NCI-H748 (cell line): ENCODE data around the gene HDDC3.

Experiments
- DNase-seq: peaks from one replicate; lab custom pipeline; 2025; ENCODE audit not compliant: unreplicated experiment; lab: John Stamatoyannopoulos, UW

HDDC3 gene, protein sequence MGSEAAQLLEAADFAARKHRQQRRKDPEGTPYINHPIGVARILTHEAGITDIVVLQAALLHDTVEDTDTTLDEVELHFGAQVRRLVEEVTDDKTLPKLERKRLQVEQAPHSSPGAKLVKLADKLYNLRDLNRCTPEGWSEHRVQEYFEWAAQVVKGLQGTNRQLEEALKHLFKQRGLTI

DNA sequence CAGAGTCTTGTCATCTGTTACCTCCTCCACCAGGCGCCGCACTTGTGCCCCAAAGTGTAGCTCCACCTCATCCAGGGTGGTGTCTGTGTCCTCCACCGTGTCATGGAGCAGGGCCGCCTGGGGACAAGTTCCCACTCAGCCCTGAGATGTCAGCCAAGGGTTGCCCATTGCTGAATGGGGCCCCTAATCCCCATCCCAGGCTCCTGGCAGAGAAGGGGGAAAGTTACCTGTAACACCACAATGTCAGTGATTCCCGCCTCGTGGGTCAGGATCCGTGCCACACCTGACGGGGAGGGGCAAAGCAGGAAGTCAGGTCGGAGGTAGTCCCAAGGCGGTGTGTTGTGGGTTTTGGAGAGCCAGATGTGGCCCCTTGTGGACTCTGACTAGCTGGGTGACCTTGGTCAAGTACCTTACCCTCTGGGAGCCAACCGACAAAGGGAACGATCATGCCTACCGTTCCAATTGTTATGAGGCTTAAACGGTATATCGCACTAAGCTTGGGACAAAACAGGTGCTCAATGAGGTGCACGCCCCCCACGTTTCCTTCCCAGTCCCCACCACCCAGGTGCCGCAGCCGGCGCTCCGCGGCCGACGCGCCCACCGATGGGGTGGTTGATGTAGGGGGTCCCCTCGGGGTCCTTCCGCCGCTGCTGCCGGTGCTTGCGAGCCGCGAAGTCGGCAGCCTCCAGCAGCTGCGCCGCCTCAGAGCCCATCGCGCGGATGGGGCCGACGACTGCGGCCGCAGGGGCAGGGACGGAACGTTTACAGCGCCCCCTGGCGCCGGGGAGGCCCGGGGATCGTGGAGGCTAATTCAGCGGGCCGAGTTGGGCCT is at the start of gene HDDC3:
TSS of gene HDDC3 (minus strand) at position 722 of the 832 bp plus-strand sequence. CDS start at position 713, 9 bp downstream.
- DNase-seq: peak; percentile 87

DNA sequence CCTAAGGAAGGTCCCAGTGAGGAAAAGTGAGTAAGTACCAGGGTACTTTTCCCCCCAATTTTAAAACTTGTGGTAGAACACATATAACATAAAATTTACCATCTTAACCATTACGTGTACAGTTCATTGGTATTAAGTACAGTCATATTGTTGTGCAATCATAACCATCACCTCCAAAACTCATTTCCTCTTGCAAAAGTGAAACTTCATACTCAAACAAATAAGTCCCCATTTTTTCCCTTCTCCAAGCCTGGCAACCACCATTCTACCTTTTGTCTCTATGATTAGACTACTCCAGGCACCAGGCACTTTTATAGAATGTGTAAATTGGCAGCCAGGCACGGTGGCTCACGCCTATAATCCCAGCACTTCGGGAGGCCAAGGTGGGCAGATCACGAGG is 49.8 kb upstream of the HDDC3 start:
- no peak for DNase-seq

DNA sequence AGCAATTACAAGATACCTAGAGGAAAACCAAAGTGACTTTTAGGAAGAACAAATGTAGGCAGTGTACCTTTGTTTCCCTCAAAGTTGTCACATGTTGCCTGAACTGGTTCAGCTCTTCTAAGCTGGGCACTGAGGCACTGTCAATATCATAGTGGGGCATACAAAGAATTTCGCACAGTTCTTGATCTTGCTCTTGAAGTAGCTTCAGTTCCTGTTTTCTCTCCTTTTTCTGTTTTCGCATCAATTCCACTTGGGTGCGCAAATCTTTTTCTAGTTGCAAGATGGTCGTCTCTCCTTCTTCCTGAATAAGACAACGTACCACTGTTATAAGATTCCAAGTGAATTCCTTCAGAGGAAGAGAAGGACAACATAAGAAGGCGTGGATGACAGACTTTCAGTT is 49.3 kb upstream of the HDDC3 start:
- no peak for DNase-seq

DNA sequence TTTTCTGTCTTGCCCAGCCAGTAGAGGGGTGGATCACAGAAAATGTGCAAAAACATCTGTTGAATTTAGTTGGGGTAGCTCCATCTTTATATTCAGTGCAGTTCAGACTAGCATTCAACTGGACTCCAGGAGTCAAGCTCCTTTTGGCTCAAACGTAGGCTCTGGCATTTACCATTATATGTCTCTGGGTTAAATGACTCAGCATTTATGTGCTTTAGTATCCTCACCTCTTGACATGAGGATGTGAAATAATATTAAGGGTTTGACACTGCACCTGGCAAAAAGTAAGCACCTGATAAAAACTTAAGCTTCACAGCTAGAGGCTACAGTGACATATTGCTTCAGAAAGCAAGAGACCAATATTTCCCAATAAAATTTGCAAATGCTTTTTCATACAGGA is 47.2 kb upstream of the HDDC3 start:
- DNase-seq: no peak

DNA sequence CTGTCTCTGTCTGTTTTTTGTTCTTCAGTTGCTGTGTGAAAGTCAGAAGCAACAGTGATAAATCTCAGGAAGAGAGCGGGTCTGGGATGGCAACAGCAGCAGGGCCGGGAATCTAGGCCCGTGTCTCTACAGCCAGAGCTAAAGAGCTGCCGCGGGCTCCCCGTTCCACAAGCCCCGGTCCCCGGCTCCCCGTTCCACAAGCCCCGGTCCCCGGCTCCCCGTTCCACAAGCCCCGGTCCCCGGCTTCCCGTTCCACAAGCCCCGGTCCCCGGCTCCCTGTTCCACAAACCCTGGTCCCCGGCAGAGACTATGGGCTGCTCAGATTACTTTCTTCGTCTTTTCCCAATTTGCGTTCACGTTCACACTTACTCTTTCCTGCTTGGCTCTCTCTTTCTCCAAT is 41.9 kb upstream of the HDDC3 start:
- no peak for DNase-seq

DNA sequence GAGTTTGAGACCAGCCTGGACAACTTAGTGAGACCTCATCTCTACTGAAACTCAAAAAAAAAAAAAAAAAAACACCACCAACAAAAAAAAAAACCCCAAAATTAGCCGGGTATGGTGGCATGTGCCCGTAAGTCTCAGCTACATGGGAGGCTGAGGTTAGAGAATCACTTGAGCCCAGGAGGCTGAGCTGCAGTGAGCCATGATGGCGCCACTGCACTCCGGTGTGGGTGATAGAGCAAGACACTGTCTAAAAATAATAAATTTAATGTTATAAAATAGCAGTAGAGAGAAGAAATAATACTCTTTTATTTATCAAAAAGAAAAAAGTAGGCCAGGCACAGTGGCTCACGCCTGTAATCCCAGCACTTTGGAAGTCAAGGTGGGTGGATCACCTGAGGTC is 39.8 kb upstream of the HDDC3 start:
- no peak for DNase-seq

DNA sequence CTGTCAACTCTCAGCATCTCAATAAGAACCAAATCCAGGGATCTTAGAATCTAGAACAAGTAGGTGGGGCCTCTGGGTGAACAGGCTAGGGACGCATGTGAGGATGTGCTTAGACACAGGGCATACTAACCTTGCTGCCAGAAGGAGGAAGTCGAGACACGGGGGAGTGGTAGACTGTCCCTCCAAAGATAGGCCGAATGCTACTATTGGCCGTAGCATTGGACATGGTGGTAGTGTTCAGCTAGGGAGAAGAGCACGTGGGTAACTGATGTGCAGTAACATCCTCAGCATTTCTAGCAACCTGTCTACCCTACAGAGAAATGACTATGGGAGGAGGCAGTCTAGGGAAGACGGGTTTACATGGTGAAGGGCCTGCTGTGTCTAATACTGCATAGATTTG is 37.9 kb upstream of the HDDC3 start:
- no peak for DNase-seq

DNA sequence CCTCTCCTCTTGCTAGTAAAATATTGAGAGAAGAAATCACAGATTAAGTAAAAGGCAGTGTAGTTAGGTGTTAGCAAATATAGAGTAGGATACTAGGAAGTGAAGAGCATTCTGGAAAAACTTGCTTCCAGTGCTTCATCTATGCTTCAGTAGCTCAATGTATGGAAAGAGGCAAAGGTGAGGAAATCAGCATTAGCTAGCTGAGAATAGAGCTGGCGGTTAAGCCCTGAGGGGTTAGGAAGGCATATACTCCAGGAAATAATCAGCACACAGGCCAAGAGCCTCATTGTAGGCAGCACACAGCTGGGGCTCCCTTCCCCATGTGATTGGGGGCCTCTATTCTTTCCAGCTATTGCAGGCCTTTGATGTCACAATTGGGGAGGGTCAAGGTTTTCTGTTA is 36.1 kb upstream of the HDDC3 start:
- no peak for DNase-seq

DNA sequence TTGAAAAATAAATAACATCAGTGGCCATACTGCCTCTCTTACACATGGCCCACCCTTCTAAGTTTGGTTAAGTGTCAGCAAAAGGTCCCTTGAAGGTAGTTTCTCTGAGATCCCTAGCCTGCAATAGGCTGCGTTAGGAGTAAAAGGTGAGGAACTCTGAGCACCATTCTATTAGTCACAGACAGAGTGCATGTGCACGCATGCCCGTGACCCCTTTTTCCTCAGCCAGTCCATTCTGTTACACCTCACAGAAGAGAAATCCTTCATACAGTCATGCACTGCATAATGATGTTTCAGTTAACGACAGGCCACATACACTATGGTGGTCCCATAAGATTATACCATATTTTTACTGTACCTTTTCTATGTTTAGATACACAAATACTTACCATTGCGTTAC is 34.9 kb upstream of the HDDC3 start:
- no peak for DNase-seq

DNA sequence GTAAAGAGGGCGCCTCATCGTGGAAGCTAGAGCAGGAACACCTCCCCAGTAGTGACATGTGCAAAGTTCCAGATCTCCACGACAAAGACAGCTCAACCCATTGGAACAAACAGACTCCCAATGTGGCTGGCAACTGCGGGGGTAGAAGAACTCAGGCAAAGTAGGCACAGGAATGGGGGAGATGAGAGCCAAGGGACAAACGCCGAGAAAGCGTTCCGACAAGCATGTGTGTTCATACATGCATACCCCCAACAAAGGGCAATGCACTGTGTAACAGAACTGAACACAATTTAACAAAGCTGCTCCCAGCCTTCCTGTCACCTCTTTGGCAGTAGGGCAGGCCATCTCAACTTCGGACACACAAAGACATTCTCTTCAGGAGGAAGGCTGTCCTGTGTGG is 33.9 kb upstream of the HDDC3 start:
- DNase-seq: no peak

DNA sequence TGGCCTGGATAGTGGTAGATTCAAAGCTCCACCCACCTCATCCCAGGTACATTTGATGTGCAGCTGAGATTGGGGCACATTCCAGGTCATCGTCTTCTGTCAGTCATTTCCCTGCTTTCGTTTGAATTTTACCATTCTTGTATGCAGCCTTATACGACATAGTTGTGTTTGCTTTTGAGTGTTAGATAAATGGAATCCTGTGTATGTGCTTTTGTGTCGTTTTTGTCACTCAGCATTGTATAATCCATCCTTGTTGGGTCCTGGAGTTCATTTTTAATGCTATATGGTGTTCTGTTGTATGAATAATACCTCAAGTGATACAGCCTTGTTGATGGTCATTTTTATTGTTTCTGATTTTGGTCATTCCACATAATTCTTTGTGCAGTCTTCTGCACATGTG is 29.7 kb upstream of the HDDC3 start:
- DNase-seq: no peak

DNA sequence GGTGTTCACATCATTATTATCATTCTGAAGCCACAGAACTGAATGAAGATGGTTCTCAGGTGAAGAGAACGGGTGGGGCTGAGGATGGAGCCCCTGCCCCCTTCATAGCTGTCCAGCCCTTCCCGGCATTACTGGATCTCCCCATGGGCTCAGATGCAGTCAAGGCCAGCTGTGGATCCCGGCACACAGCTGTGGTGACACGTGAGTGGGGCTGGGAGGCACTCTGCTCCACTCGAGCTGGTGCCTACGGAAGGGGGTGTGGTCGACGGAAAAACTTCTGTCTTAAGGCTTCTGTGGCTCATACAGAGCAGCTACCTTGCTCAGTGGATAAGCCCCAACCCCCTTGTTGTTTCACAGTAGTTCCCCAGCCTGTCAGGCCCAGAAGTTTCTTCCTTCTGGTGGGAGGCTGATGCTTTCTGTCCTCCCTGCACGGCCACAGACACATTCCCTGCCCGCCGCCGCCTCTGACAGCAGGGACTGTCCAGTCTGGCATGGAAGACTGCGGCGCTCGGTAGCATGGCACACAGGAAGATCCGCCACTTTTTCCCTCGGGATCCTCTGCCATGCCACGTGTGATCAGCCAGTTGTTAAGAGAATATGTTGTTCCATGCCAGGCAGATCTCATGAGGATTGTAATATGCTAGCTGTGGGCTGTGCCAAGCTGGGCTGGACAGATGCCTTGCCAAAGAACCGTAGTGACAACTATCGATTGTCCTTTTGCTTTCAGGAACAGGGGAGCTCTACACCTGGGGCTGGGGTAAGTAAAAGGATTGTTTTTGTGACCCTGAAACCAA is 28.1 kb upstream of the HDDC3 start:
- no peak for DNase-seq

DNA sequence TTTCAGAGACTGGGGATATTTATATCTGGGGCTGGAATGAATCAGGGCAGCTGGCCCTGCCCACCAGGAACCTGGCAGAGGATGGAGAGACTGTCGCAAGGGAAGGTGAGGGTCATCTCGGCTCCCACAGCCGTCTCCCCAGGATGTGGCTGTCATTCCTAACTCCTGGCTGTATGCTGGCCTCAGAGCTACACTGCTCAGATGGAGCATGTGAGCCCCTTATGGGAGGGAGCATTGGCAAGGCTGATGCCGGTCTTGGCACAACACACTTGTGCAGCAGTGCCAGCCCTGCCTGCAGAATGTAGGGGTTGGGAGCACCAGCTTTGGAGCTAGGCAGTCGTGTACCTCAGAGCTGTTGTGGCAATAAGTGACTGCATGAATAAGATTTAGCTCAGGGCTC is 27.5 kb upstream of the HDDC3 start:
- DNase-seq: no peak

DNA sequence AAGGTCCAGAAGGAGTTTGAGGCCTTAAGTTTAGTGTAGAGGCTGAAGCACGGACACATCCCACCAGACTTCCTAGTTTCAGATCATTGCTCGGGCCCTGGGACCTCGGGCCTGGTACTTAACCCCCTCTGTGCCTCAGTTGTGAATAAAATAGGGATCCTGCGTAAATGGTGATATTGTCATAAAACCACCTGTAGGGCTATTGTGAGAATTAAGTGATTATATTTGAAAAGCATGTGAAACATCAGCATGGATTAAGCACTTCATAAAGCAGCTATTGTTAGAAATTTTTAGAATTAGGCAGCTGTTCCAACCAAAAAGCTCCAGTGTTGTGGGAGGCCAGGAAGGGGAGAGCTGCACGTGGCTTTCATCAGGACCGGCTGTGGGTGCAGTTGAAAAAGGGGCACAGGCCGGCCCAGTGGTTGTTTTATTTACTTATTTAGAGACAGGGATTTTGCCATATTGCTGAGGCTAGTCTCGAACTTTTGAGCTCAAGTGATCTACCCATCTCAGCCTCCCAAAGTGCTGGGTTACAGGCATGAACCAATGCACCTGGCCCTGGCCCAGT is 26.8 kb upstream of the HDDC3 start:
- no peak for DNase-seq

DNA sequence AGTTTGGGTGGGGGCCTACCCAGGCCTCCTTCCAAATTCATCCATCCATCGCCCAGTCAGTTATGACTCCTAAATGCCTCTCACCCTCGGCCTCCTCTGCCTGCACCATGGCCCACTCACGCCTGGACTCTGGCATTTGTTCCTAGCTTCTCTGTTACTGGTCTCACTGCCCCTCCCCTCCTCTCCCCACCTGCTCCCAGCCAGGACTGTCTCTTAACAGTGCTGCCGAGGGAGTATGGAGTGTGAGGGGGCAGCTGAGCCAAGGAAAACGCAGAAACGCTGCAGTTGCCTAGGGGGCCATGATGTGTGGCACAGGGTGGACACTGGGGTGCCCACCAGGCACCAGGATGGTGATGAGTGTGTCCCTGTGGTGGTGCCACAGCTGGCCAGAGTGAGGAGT is 25.4 kb upstream of the HDDC3 start:
- DNase-seq: no peak

DNA sequence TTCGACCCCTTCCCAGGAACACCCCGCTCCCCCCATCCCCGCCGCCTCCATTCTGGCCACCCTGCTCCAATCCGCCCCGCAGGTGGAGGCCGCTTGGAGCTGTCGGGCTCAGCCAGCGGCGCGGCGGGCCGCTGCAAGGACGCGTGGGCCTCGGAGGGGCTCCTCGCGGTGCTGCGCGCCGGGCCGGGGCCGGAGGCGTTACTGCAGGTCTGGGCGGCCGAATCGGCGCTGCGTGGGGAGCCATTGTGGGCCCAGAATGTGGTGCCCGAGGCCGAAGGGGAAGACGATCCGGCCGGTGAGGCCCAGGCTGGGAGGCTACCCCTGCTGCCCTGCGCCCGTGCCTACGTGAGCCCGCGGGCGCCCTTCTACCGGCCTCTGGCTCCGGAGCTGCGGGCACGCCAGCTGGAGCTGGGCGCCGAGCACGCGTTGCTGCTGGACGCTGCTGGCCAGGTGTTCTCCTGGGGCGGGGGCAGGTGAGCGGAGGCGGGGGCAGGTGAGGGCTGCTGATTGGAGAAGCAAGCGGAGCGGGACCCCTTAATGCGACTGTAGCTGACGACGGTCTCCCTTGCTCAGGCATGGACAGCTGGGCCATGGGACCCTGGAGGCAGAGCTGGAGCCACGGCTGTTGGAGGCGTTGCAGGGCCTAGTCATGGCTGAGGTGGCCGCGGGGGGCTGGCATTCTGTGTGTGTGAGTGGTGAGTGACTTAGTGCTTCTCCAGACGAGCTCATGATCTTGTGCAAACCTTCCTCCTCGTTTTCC is 24.9 kb upstream of the HDDC3 start:
- DNase-seq: peak; percentile 21

DNA sequence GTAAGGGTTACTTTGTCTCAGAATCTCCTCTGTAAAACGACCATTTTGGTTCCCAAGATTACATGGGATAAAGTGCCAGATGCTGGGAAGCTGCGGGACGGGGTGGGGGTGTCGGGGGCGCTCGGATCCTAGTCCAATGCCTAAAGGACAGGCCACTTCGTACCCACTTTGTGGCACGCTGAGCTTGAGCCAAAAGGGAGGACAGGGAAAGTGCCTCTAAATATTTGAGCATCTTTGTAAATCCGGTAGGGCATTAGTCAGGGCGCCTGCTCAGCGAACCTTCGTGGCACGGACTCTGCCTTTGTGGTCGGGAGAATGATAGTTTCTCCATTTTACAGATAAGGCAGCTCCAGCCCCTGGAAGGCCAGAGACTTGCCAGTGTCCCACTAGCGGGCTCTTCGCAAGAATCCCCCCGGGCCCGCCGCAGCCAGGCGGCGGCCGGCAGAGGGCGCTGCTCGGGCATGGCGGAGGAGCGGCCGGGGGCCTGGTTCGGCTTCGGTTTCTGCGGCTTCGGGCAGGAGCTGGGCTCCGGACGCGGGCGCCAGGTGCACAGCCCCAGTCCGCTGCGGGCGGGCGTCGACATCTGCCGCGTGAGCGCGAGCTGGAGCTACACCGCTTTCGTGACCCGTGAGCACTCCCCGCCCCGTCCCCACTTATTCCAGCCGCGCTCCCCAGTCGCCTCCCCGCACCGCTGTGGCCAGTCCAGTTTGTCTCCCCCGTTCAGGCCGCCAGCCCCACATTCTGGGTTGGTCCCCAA is 24.1 kb upstream of the HDDC3 start:
- peak; percentile 58 for DNase-seq

DNA sequence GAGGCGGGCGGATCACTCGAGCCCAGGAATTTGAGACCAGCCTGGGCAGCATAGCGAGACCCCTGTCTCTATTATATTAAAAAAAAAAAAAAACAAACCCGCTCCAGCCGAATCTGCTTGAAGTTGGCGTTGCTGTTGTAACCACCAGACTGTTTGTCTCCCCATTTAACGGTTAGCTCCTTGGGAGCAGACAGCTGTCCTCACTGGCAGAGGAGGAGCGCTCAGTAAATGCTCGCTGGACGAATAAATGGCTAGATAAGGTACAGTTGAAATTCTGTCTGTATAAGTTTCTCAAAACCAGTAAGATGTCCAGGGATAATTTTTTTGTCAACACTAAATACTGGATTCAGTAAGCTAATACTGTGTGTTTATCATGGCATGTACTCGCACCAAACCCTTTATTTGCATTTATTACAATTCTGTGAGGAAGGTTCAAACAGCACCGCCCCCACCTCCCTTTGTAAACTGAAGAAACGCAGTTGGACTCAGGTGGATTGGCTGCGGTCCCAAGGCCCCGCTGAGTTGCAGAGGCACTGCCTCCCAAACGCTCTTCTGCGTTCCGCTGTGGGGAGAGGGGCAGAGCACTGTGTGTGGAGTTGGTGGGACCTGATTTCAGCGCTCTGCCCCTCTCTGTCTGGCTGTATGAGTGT is 23.4 kb upstream of the HDDC3 start:
- peak; percentile 41 for DNase-seq

DNA sequence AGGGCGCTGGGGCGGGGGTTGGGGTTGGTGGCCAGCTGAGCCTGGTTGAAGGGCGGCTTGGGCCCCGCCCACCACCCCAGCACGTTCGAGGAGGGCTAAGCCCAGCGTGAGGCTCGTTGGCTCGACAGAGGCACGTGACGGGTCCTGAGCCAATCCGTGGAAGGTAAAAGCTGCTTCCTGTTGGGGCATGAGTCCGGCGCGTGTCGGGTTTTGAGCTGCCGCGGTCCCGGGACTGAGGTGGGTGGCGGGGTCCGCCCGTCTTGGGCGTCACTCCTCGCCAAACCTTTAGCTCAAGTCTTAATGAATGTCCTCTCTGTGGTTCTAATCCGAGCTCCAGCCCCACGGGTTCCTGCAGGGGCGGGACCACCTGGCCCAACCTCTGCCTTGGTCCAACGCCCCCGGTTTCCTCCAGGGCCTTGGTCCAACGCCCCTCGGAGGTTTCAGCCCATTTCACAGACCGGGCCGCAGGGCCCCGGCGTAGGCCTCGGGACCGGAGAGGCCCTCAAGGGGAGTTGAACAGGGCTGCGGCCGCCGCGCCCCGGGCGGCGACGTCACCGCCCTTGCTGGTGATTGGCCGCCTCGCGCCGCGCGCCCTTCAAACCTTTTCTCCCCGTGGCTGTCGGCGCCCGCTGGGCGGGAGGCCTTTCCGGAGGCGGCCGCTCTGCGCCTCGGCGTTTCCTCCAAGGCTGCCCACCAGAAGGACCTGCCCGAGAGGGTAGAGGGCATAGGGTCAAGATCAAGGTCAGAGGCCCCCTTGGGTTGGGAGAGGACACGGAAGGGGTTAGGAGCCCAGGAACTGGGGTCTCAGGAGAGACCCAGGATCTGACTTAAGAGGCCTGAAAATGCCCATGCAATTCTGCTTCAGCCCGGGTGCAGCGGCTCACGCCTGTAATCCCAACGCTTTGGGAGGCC is 22.6 kb upstream of the HDDC3 start, which contains the start of gene RCCD1:
TSS of gene RCCD1 (plus strand) at position 173 of the 912 bp plus-strand sequence. CDS start 1,851 bp downstream, outside the sequence.
- DNase-seq: peak; percentile 91
